HG02840 (cell line): ENCODE results near the gene NOSTRIN.

Experiments used
- ATAC-seq: cut with Tn5 transposase; IDR thresholded peaks from one replicate; pipeline ENCODE4 v1.9.1; 2021; ENCODE audit warnings: mild to moderate bottlenecking, moderate library complexity, moderate number of reproducible peaks; ENCODE audit not compliant: unreplicated experiment, low FRiP score

The NOSTRIN gene

GRCh38 chr2:168913495-168913894, 111.1 kb downstream of the NOSTRIN start:
- ATAC-seq = no peak
